ENCODE measurements around the gene SPINT2. TPM values are rescaled to one million over a fixed set of nuclear protein-coding genes. Genes with fewer than 3 reads are reported as not detected.
"Not testable (repeated sequence)": the region's sequence is repeated elsewhere in the genome, so short reads cannot be mapped to it uniquely, and the experiment has no call there.

Gene SPINT2
- total RNA-seq, 1 donor from 2014 or later: 6.8 TPM

DNA sequence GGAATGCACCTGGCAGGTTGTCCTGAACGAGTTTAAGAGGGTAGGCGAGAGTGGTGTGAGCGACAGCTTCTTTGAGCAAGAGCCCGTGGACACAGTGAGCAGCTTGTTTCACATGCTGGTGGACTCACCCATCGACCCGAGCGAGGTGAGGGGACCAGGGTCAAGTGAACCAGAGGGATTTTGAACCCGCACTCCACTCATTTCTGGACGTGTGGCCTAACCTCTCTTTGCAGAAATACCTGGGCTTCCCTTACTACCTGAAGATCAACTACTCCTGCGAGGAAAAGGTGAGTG lies 72.9 kb downstream of the SPINT2 start:
- Histone ChIP-seq H3K36me3 (no peaks in the 10 kb centered on the region), H3K27me3 (ENCODE audit: low read depth) (no peaks in the 10 kb centered on the region), H3K4me1 (peaks cover 11% of the 10 kb centered on the region), H3K4me3 (peak overlapping the region; percentile 71), H3K9me3 (replicated peaks) (no peaks in the 10 kb centered on the region), H3K27ac (replicated peaks) (peak overlapping the region; percentile 97)
- intact Hi-C loops (cut with micrococcal nuclease): no loop called here
- TF ChIP-seq CTCF (IDR thresholded peaks at IDR 0.05; ENCODE audit: borderline replicate concordance): no peak
- DNase-seq: no peak

GRCh38 chr19:38339011-38339410 lies 74.6 kb downstream of the SPINT2 start:
- H3K4me1 ChIP-seq: peaks cover 11% of the 10 kb centered on the region
- H3K9me3 ChIP-seq (replicated peaks); H3K27me3 ChIP-seq (ENCODE audit: low read depth); H3K4me3 ChIP-seq; H3K36me3 ChIP-seq; H3K27ac ChIP-seq (replicated peaks); DNase-seq; intact Hi-C loops (cut with micrococcal nuclease): not testable (repeated sequence)

DNA sequence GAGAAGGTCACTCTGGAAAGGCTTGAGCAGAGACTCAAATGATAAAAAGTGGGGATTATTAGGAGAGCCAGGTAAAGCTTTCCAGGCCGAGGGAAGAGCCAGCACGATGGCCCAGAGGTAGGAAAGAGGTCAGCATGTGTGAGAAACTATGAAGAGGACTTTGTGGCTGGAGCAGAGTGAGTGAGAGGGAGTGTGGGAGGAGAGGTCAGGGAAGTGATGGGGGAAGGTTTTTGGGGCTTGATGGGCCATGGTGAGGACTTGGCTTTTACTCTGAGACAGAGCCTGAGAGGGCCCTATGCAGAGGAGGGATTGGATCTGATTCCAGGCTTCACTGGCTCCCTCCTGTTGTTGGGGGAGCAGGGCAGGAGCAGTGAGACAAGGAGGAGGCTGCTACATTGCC lies 76.6 kb downstream of the SPINT2 start:
- no peaks in the 10 kb centered on the region for H3K9me3 ChIP-seq (replicated peaks)
- no peaks in the 10 kb centered on the region for H3K27me3 ChIP-seq (ENCODE audit: low read depth)
- H3K4me3 ChIP-seq: no peak overlapping the region
- DNase-seq: no peak
- H3K27ac ChIP-seq (replicated peaks): no peak overlapping the region
- TF ChIP-seq CTCF (IDR thresholded peaks at IDR 0.05; ENCODE audit: borderline replicate concordance): no peak
- intact Hi-C loops (cut with micrococcal nuclease): no loop called here
- H3K36me3 ChIP-seq: no peaks in the 10 kb centered on the region
- peaks cover 7% of the 10 kb centered on the region for H3K4me1 ChIP-seq

Other genes starting within 250 kb of the SPINT2 start
- 0.49 TPM for gene DPF1, start 40.4 kb upstream of the SPINT2 start, total RNA-seq
- gene PPP1R14A, start 8.2 kb upstream of the SPINT2 start, total RNA-seq: 33.3 TPM
- 1.6 TPM for gene C19orf33, start 39.7 kb downstream of the SPINT2 start, total RNA-seq
- 33.0 TPM for gene YIF1B, start 51.4 kb downstream of the SPINT2 start, total RNA-seq
- 4.2 TPM for gene KCNK6, start 55.3 kb downstream of the SPINT2 start, total RNA-seq
- gene CATSPERG, start 71.3 kb downstream of the SPINT2 start, total RNA-seq: 1.4 TPM
- 349 TPM for gene PSMD8, start 110.0 kb downstream of the SPINT2 start, total RNA-seq
- not detected for gene GGN, start 123.5 kb downstream of the SPINT2 start, total RNA-seq
- gene SPRED3, start 124.1 kb downstream of the SPINT2 start, total RNA-seq: 0.71 TPM
- gene FAM98C, start 138.5 kb downstream of the SPINT2 start, total RNA-seq: 11.5 TPM
- gene RASGRP4, start 161.6 kb downstream of the SPINT2 start, total RNA-seq: 1.5 TPM
- gene RYR1, start 169.1 kb downstream of the SPINT2 start, total RNA-seq: 0.74 TPM

All from left ventricle myocardium inferior (tissue), 1 donor.